NCI-H1092 treated with DMSO at 0.1 percent for 48 hours (cell line): ENCODE results near the gene SHOC2.

Source experiments
- DNase-seq: peaks from one replicate; lab custom pipeline; 2025; lab: John Stamatoyannopoulos, UW

The SHOC2 gene

GRCh38 chr10:110983466-110983865 lies 64.1 kb downstream of the SHOC2 start:
- DNase-seq = no peak

- no peak for DNase-seq
Observed at GRCh38 chr10:110985497-110986275, 66.3 kb downstream of the SHOC2 start.

GRCh38 chr10:110989016-110989415 lies 69.6 kb downstream of the SHOC2 start:
- DNase-seq = no peak

- no peak for DNase-seq
Observed at GRCh38 chr10:110992006-110992800, 72.8 kb downstream of the SHOC2 start.

- DNase-seq = no peak
Observed at GRCh38 chr10:110993024-110993693, 73.8 kb downstream of the SHOC2 start.

- no peak for DNase-seq
Observed at GRCh38 chr10:110994406-110995086, 75.1 kb downstream of the SHOC2 start.

GRCh38 chr10:110995301-110995700 lies 75.9 kb downstream of the SHOC2 start:
- no peak for DNase-seq

GRCh38 chr10:110996256-110996655 lies 76.9 kb downstream of the SHOC2 start:
- no peak for DNase-seq

- DNase-seq = no peak
Observed at GRCh38 chr10:111004016-111004415, 84.6 kb downstream of the SHOC2 start.

- no peak for DNase-seq
Observed at GRCh38 chr10:111007486-111007885, 88.1 kb downstream of the SHOC2 start.

- no peak for DNase-seq
Observed at GRCh38 chr10:111015181-111015580, 95.8 kb downstream of the SHOC2 start.

GRCh38 chr10:111017098-111017497 lies 97.7 kb downstream of the SHOC2 start:
- no peak for DNase-seq

- DNase-seq = no peak
Observed at GRCh38 chr10:111018021-111018420, 98.6 kb downstream of the SHOC2 start.

- no peak for DNase-seq
Observed at GRCh38 chr10:111023060-111023459, 103.7 kb downstream of the SHOC2 start.

GRCh38 chr10:111030042-111030750 lies 110.8 kb downstream of the SHOC2 start:
- no peak for DNase-seq

- no peak for DNase-seq
Observed at GRCh38 chr10:111034598-111035310, 115.3 kb downstream of the SHOC2 start.

GRCh38 chr10:111035542-111035941 lies 116.1 kb downstream of the SHOC2 start:
- DNase-seq = no peak

GRCh38 chr10:111037858-111038257 lies 118.5 kb downstream of the SHOC2 start:
- no peak for DNase-seq

GRCh38 chr10:111039522-111039921 lies 120.1 kb downstream of the SHOC2 start:
- DNase-seq = no peak

- no peak for DNase-seq
Observed at GRCh38 chr10:111057006-111057405, 137.6 kb downstream of the SHOC2 start.
